GM12878 (cell line): ENCODE measurements around the gene CALR. TPM values are rescaled to one million over a fixed set of nuclear protein-coding genes. Genes with fewer than 3 reads are reported as not detected.

Experiments used
- ATAC-seq: fragments of 200-7000 bp; cut with Tn5 transposase; 3 replicates; pipeline ENCODE4 v1.9.1; 2020; ENCODE audit warnings: mild to moderate bottlenecking, moderate library complexity
- BruUV-seq: library from RNA; stranded (reverse); fragments of 400-500 nt; replicated peaks from 2 replicates; lab custom pipeline; 2021; lab: Mats Ljungman, UMichigan
- CTCF ChIA-PET: fragments of 300-600 bp; sonication (Branson Sonifier 250); formaldehyde crosslinking; extraction: SDS; loops from one replicate; lab custom pipeline; 2021; ENCODE audit warnings: inconsistent platforms; lab: Yijun Ruan, JAX
- POLR2A ChIA-PET: fragments of 350-600 bp; formaldehyde crosslinking; extraction: SDS; loops from one replicate; lab custom pipeline; 2021; ENCODE audit warnings: inconsistent platforms; lab: Charles Lee
- RAD21 ChIA-PET: fragments of 300-600 bp; sonication (Branson Sonifier 250); formaldehyde crosslinking; loops from one replicate; lab custom pipeline; 2023; ENCODE audit warnings: antibody characterized with exemption; ENCODE audit not compliant: unreplicated experiment; lab: Charles Lee
- SMC1A ChIA-PET: fragments of 300-600 bp; sonication (Branson Sonifier 250); formaldehyde crosslinking; loops from one replicate; lab custom pipeline; 2023; ENCODE audit not compliant: unreplicated experiment, uncharacterized antibody; lab: Charles Lee
- DNase-seq: peaks from one replicate; pipeline ENCODE4 v3.0.0-alpha.2; 2011; ENCODE audit warnings: low read depth, low spot score
- FAIRE-seq: peaks from 3 replicates; lab custom pipeline; 2011; peaks lifted over from hg19 to GRCh38; lab: Jason Lieb, UNC
- H2AFZ ChIP-seq: 2 replicates; pipeline ENCODE4 v1.6.0; 2011; ENCODE audit warnings: low read depth, low read length, control low read depth; ENCODE audit not compliant: control insufficient read depth
- H3K27ac ChIP-seq: 2 replicates; pipeline ENCODE4 v1.5.1; 2011; ENCODE audit warnings: control low read depth; ENCODE audit not compliant: control insufficient read depth, insufficient read depth
- H3K27me3 ChIP-seq, 2 experiments: replicated peaks in 1 of 2; 2 replicates each; pipeline versions ENCODE4 v1.6.0 to v1.6.1; 2011; ENCODE audit warnings: low read length in 1 of 2; ENCODE audit not compliant: control insufficient read depth in 2 of 2, insufficient read depth in 2 of 2
- H3K36me3 ChIP-seq, 2 experiments: 2 replicates each; pipeline ENCODE4 v1.5.1; 2011; ENCODE audit warnings: low read length in 1 of 2; ENCODE audit not compliant: control insufficient read depth in 2 of 2, insufficient read depth in 2 of 2
- H3K4me1 ChIP-seq: 2 replicates; pipeline ENCODE4 v1.6.1; 2011; ENCODE audit warnings: mild to moderate bottlenecking, low read length, moderate library complexity, mixed read lengths; ENCODE audit not compliant: control insufficient read depth, insufficient read depth
- H3K4me2 ChIP-seq: 2 replicates; pipeline ENCODE4 v1.6.0; 2011; ENCODE audit warnings: control low read depth; ENCODE audit not compliant: control insufficient read depth, insufficient read depth
- H3K4me3 ChIP-seq: fragments of 200-600 bp; sonication (generic); 2 replicates; pipeline ENCODE4 v1.5.1; 2016
- H3K79me2 ChIP-seq: 2 replicates; pipeline ENCODE4 v1.6.0; 2011; ENCODE audit warnings: low read length; ENCODE audit not compliant: control insufficient read depth, insufficient read depth
- H3K9ac ChIP-seq: 2 replicates; pipeline ENCODE4 v1.8.0; 2011; ENCODE audit warnings: low read length, control low read depth, mixed read lengths; ENCODE audit not compliant: control insufficient read depth, insufficient read depth
- H3K9me3 ChIP-seq: replicated peaks from 3 replicates; pipeline ENCODE4 v1.5.1; 2011; ENCODE audit warnings: mild to moderate bottlenecking, low read length; ENCODE audit not compliant: control insufficient read depth, insufficient read depth
- H4K20me1 ChIP-seq: 2 replicates; pipeline ENCODE4 v1.6.0; 2011; ENCODE audit not compliant: control insufficient read depth, insufficient read depth
- BCL3 ChIP-seq: IDR thresholded peaks from 2 replicates; pipeline ENCODE4 v1.6.1; 2011; ENCODE audit warnings: borderline replicate concordance, low read depth, mild to moderate bottlenecking, moderate library complexity, low read length; ENCODE audit not compliant: insufficient read depth, poor library complexity, severe bottlenecking
- ETV6 ChIP-seq, 2 experiments: fragments of 450-650 bp in 1 of 2; IDR thresholded peaks in 1 of 2; conservative IDR thresholded peaks in 1 of 2; 2 replicates each; pipeline ENCODE4 v1.6.1; 2014; ENCODE audit warnings: antibody characterized with exemption in 1 of 2, borderline replicate concordance in 1 of 2, low read depth in 1 of 2, mild to moderate bottlenecking in 1 of 2, moderate library complexity in 1 of 2
- NFIC ChIP-seq: IDR thresholded peaks from 2 replicates; pipeline ENCODE4 v1.6.1; 2012; ENCODE audit warnings: low read depth, mild to moderate bottlenecking, inconsistent platforms, low read length, moderate library complexity
- RCOR1 ChIP-seq: conservative IDR thresholded peaks from 2 replicates; pipeline ENCODE4 v1.6.1; 2012; ENCODE audit warnings: low read depth, low read length, improper control_type of control experiment
- SRF ChIP-seq, 2 experiments: IDR thresholded peaks; 2 replicates each; pipeline ENCODE4 v1.6.1; 2011; ENCODE audit warnings: low read depth in 2 of 2, low read length in 2 of 2, mild to moderate bottlenecking in 1 of 2, moderate library complexity in 1 of 2
- whole genome bisulfite sequencing: methylation state at CpG from one replicate; pipeline ENCODE4 v1.1.6; 2016; ENCODE audit warnings: low lambda C conversion rate; ENCODE audit not compliant: insufficient replicate concordance, insufficient coverage; ENCODE audit errors: missing lambda C conversion rate; 5-methylcytosine and 5-hydroxymethylcytosine counted together
- in situ Hi-C: fragments of 300-500 bp; cut with MboI; formaldehyde crosslinking; loops from 9 replicates; pipeline ENCODE4 v1.14.3; 2018; ENCODE audit warnings: mixed read lengths
- intact Hi-C: fragments of 100-400 bp; cut with micrococcal nuclease; formaldehyde crosslinking; loops from one replicate; pipeline ENCODE4 v1.14.2; 2022; ENCODE audit not compliant: unreplicated experiment
- polyA plus RNA-seq, 11 experiments: library from polyadenylated mRNA; depleted of rRNA in 4 of 11; unstranded in 6 of 11; stranded (reverse) in 5 of 11; fragments of >200 nt; fragmentation: Nextera tagmentation in 4 of 11; fragmentation: Illumina TruSeq in 1 of 11; extraction: Ambion mirVana in 4 of 11; extraction: Trizol in 1 of 11; gene quantifications; 1 replicate in 1 of 11; 2 replicates in 10 of 11; pipeline versions ENCODE4 v1.2.1 to v1.2.3, GENCODE V29; 2011 to 2016; ENCODE audit warnings: inconsistent platforms in 2 of 11, missing spikeins in 2 of 11, low read depth in 1 of 11
- total RNA-seq, 4 experiments: library from RNA; depleted of rRNA in 3 of 4; stranded (reverse); fragments of >200 nt in 3 of 4; fragmentation: Illumina TruSeq in 1 of 4; extraction: Trizol in 1 of 4; gene quantifications; 2 replicates each; pipeline versions ENCODE4 v1.2.1 to v1.2.3, GENCODE V29; 2013 to 2021
- TF ChIP-seq, protein P1 (sequence below): fragments of 450-650 bp; formaldehyde crosslinking; IDR thresholded peaks from 2 replicates; pipeline ENCODE4 v1.4.0; 2020; ENCODE audit warnings: mild to moderate bottlenecking, moderate library complexity

The CALR gene
- total and polyA plus RNA-seq, 10 of the 15 experiments (the other 5 are each of a cell fraction or from before 2014, with no cell fraction given) = 202 to 1,451 (median 749) TPM

GRCh38 chr19:12893582-12893981 lies 44.8 kb upstream of the CALR start:
- FAIRE-seq = no peak
- Histone ChIP-seq H3K9ac (no peak overlapping the region), H4K20me1 (no peaks in the 10 kb centered on the region), H3K4me3 (no peak overlapping the region), H3K9me3 (no peaks in the 10 kb centered on the region), H3K27me3 (no peaks in the 10 kb centered on the region), H3K4me2 (no peak overlapping the region), H3K4me1 (peaks cover 7% of the 10 kb centered on the region), H3K36me3 (peaks cover 9 to 18% of the 10 kb centered on the region in 2 experiments), H3K27ac (no peak overlapping the region), H2AFZ (no peak overlapping the region), H3K79me2 (peaks cover 10% of the 10 kb centered on the region)
- intact Hi-C loops = no loop called here
- TF ChIP-seq NFIC (no peak), RCOR1 (no peak), BCL3 (no peak), SRF (IDR thresholded peaks at IDR 0.05; ENCODE audit: low read depth in 2 of 2, low read length in 2 of 2) (no peak), ETV6 (conservative IDR thresholded peaks at IDR 0.05 in 1 of 2, IDR thresholded peaks at IDR 0.05 in 1 of 2; ENCODE audit: borderline replicate concordance in 1 of 2, low read depth in 1 of 2) (no peak)
- TF ChIP-seq, protein P1, sequence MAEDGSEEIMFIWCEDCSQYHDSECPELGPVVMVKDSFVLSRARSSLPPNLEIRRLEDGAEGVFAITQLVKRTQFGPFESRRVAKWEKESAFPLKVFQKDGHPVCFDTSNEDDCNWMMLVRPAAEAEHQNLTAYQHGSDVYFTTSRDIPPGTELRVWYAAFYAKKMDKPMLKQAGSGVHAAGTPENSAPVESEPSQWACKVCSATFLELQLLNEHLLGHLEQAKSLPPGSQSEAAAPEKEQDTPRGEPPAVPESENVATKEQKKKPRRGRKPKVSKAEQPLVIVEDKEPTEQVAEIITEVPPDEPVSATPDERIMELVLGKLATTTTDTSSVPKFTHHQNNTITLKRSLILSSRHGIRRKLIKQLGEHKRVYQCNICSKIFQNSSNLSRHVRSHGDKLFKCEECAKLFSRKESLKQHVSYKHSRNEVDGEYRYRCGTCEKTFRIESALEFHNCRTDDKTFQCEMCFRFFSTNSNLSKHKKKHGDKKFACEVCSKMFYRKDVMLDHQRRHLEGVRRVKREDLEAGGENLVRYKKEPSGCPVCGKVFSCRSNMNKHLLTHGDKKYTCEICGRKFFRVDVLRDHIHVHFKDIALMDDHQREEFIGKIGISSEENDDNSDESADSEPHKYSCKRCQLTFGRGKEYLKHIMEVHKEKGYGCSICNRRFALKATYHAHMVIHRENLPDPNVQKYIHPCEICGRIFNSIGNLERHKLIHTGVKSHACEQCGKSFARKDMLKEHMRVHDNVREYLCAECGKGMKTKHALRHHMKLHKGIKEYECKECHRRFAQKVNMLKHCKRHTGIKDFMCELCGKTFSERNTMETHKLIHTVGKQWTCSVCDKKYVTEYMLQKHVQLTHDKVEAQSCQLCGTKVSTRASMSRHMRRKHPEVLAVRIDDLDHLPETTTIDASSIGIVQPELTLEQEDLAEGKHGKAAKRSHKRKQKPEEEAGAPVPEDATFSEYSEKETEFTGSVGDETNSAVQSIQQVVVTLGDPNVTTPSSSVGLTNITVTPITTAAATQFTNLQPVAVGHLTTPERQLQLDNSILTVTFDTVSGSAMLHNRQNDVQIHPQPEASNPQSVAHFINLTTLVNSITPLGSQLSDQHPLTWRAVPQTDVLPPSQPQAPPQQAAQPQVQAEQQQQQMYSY (CRISPR knock-in tag) = no peak
- no peak for DNase-seq
- ChIA-PET CTCF (no interaction called here), POLR2A (no interaction called here), RAD21 (no interaction called here), SMC1A (no interaction called here)
- ATAC-seq = no peak
- 89% methylated on average over 5 of the region's 5 CpGs for WGBS
- in situ Hi-C loops = no loop called here
- BruUV-seq = no TSS peak
